HG03045 (cell line): ENCODE measurements around the gene CTNNBIP1.
"Not testable (repeated sequence)": the region's sequence is repeated elsewhere in the genome, so short reads cannot be mapped to it uniquely, and the experiment has no call there.

Experiments
- ATAC-seq: cut with Tn5 transposase; IDR thresholded peaks from one replicate; pipeline ENCODE4 v1.9.1; 2021; ENCODE audit warnings: mild to moderate bottlenecking, moderate library complexity; ENCODE audit not compliant: unreplicated experiment

Gene CTNNBIP1

DNA sequence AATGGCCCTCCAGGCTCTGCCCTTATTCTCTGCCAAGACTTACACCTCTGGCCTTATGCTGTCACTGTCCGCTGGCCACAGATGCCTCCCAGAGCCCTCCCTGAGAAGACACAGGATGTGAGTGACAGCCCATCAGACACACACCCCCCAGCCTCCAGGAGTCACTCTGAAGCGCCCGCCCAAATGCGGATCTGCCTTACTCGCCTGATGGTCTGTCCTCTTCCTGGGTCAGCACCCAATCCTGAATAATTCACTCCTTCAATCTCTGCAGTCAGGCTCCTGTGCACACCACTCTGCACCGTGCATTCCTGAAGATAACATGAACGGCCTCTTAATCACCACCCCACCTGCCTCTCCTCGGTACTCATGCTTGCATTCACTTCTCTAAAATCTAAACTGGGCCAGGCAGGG lies 101.0 kb downstream of the CTNNBIP1 start:
- no peak for ATAC-seq

DNA sequence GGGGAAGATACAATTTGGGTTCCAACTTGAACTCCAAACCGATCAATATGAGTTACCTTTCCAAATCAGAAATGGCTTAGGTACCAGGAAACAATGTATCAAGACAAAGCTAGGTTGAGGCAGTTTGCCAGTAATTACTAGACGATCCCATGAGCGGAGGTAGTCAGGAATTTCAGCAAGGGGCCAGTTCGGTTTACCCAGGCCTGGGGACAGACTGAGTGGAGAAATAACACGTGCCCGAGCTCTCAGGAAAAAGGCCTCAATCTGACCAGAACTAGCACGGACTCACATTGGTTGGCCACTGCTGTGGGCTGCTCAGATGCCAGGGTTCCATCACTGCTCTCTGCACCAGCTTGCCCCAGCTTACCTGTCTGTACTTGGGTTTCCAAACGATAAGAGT lies 101.6 kb downstream of the CTNNBIP1 start:
- no peak for ATAC-seq

DNA sequence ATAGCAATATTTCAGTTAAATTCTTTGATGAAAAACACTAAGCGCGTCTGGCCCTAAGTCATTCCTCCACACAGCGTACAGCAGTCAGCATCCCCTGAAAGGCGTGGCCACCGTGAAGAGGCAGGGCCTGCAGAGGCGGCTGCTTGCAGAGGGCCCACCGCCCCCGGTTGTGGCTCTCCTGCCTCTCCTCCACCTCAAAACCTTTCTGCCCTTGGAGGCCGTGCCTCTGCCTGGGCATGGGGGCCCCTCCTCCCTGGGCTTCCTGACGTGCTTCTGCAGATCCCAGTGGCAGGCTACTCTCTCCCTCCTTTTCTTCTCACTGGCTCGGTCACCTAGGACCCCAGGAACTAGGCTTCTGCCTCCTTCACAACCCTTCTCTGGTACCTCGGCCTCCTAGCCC lies 102.5 kb downstream of the CTNNBIP1 start:
- no peak for ATAC-seq

DNA sequence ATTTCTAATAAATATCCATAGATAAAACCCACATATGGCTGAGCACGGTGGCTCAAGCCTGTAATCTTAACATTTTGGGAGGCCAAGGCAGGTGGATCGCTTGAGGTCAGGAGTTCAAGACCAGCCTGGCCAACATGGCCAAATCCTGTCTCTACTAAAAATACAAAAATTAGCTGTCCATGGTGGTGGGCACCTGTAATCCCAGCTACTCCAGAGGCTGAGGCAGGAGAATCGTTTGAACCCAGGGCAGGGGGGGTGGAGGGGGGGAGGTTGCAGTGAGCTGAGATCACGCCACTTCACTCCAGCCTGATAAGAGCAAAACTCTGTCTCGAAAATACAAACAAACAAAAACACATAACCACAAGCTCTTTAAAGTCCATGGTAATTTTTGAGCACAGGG lies 104.1 kb downstream of the CTNNBIP1 start:
- not testable (repeated sequence) for ATAC-seq

DNA sequence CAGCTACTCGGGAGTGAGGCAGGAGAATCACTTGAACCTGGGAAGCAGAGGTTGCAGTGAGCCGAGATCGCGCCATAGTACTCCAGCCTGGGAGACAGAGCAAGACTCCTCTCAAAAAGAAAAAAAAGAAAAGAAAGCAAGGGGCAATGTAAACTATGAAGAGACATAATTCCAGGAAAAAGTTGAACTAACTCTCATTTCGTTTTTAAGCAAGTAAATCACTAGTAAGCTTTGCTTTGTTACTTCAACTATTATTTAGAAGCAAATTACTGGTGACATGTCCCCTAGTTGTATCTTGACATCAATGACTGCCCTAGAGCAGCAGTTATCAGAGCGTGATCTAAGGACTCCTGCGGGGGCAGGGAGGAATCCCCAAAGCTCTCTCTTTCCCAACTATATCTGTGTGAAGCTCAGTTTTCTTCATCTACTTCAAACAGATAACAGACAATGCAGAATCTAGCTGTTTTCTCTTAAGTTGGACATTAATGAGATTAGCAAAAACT lies 105.0 kb downstream of the CTNNBIP1 start:
- no peak for ATAC-seq

DNA sequence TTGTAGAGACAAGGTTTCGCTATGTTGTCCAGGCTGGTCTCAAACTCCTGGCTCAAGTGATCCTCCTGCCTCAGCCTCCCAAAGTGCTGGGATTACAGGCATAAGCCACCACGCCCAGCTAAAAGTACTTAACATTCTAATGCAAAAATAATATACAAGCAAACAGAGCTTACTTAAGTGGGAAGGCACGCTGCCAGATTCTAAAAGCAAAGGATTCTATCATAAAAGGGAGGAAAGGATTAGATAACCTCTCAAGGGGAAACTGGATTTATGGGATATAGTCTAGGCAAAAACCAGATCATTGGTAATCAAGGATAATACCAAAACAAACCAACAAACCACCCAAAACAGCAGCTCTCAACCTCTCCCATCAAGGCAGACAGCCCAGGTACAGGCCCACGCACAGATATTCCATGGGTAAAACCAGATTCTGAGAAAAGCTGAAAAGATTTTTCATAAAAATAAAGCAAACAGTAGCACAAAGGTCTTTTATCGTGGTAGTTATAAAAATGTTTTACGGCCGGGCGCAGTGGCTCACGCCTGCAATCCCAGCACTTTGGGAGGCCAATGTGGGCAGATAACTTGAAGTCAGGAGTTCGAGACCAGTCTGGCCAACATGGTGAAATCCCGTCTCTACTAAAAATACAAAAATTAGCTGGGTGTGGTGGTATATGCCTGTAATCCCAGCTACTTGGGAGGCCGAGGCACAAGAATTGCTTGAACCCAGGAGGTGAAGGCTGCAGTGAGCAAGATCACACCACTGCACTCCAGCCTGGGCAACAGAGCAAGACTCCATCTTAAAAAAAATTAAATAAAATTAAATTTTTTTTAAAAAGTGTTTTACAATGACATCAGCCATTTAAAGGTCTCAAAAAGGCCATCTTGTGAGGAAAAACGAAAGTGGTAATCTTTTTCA lies 106.8 kb downstream of the CTNNBIP1 start:
- not testable (repeated sequence) for ATAC-seq

DNA sequence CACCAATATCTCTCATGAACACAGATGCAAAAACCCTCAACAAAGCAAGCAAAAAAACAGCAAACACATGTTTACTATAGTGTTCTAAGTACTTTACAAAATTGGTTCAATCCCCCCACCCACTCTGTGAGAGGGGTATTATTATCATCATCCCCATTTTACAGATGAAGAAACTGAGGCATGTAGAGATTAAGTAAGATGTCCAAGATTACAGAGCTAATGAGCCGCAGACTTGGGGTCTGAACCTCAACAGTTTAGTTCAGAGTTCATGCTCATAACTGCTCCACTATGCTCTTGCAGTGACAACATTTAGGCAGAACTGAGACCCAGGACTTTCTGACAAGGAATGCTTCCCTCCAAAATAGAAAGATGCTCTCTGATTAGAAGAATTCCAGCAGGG lies 108.2 kb downstream of the CTNNBIP1 start:
- no peak for ATAC-seq
